ENCODE results near the gene ZFP36L1.

Gene ZFP36L1

DNA sequence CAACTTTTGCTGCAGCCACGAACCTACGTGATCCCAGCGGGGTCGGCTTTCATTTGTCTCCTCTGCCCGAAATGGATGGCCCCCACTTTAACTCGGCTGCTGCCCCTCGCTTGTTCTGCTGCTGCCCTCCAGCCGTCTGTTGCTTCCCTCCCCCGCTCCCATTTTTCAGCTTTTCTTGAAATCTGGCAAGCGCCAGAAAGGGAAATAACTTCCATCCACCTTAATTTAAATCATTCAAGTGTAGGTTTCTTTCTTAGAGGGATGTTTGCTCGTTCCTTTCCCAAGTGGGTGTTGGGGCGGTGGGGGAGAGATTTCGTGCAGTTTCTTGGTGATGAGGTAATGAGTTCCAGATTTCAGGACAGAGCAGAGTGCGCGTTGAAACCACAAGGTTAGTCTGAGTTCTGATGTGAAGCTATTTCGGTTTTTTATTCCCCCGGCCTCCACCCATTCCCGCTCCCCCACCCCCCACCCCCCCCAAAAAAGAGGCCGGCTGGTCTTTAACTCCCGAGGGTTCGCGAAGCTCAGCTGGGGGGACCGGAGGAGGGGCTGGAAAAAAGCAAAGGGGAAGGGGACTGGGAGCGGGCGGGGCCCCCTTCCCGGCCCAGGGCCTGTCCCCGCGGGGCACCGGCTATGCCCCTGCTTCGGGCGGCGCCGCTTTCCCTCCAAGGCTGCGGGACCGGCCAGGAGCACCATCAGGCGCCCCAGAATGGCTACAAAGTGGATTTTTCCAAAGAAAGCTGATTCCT, 2.2 kb upstream of the ZFP36L1 start:
- DNase-seq, result no peak

DNA sequence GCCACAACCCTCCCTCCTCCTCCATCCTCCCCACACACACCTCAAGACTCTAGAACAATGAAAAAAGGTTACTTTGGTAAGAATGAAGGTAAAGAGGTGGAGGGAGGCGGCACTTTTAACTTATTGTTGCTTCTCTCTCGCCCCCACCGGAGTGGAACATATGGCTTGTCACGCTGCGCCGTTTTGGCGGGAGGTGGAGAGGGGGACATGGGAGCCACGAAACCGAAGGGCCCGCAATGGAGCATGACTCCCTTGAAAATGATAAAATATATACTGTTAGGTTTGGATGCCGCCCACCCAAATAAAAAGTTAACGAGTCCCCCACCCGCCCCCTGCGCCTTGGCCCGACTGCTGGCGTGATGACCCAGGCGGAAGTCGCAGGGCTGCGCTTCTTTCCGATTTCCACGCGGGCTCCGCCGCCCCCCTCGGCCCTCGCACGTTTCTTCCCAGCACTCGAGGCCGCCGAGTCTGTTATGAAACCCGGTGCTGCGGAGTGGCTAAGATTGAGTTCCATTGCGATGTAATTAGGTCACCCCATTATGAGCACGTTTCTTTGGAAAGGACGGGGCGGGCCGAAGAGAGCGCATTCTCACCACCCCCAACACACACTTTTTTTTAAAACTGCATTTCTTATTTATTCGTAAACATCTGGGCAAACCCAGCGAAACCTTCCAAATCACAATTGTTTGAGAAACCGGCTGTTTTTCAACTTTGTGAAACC, 1.4 kb upstream of the ZFP36L1 start:
- DNase-seq, result no peak

DNA sequence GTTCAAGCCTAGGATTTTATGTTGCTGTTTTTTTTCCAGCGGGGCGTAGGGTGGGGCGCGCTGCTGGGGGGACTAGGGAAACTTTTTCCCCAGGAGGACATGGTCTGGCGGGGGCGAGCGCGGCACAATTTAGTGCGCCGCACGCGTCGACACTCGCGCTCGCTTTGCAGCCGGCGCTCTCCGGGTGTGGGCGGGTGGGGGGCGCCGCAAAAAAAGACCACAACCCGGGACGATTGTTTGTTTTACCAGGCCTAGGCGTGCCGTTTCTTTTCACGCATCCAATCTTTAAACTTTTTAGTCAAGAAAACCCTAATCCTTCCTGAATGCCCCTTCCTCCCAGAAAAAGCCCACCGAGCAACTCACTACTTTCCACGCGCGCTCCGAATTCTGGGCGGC, 865 bp upstream of the ZFP36L1 start:
- DNase-seq, result no peak

DNA sequence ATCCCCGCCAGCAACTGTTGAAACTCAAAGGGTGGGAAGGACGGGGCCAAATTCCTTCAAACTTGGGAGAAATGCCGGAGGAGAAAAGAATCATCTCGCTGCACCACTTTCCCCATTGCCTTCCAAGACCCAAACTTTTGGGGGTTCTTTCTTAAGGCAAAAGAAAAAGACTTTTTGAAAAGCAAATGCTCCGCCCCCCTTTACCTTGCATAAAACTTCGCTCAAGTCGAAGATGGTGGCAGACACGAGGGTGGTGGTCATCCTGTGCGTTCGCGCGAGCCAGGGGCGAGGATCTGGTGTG, 239 bp downstream of the ZFP36L1 start:
- no peak for DNase-seq

DNA sequence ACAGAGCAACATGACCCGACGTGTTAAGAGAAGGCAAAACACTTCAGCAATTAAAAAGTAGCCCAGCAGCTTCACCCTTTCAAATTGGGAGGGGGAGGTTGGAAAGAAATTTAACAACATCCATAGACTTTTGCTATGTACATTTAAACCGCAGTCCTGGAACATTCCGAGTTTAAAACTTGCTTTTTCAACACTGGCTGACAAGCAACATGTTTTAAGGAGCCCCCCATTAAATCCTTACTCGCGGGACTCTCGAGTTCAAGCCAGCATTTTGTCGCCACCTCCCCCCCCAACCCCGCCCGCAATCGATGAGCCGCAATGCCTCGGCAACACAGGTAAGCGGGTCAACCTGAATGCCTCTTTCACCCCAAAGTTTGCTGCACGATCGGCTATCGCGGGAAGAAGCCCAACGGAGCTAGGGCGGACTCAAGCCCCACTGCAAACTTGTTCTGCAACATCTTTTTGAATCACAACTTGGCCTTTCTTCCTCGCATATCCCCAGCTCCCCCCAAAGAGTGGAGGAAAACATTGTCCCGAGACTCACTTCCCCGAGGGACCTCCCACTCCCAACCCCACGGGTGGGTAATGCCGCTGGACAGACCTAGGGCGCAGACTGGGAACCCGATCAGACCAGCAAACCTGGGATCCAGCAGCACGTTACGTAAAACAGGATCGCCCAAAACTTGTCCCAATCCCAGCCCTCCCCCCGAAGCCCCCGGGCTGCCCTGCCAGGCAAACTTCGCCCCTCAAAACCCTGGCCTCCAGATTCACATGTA, 777 bp downstream of the ZFP36L1 start:
- DNase-seq, result no peak

DNA sequence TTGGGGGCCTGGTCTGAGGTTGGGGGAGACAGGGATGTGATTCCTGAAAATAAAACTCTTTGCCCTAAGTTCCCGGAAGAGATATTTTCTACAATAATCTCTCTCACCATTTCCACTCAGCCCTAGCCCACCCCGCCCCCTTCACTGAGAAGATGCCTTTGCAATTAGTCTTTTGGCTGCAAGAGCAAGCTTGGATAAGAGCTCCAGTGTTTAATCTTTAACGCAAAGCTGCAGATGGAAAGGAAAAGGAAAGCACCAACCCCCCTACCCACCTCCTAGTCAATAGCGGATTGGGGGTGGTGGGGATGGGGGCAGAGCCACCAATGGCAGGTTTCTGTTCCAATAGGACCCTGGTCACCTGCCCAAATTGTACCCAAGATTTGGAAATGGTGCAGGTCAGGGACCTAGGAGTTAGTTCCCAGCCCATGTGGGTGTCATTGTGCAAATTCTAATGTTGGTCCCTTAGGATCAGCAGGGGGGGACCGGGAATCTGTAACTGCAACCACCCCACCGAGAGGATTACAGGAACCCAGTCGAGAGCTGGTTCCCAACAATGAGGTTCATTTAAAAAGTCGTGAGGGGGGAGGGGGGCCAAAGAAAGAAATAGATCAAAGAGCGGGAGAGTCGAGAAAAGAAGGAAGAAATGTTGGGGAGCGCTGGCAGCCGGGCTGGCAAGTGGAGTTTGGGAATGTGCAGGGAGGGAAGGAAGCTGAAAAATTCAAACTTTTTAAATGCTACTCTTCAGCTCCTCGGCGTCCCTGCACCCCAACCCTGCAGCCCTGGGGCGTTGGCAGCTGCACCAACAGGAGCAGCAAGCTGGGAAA, 1.6 kb downstream of the ZFP36L1 start:
- no peak for DNase-seq

DNA sequence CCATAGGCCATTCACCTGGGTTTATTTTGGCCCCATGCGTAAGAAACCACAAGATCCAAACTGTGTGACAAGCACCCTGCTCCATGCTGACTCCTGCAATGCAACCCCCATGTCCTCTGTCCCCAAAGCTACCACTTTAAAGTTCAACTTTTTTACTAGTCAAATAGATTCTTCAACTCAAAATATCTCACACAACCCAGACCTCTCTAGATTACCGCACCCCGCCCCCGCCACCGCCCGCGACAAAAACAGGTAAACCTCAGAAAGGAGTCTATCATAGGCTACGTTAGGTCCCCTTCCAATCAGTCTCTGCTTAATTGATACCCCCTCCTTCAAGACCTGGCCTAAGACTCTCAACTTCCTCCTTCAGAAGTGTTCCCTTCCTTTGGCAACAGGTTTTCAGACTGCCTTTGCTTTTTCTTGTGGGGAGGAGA, 2.2 kb downstream of the ZFP36L1 start:
- DNase-seq, result no peak

DNA sequence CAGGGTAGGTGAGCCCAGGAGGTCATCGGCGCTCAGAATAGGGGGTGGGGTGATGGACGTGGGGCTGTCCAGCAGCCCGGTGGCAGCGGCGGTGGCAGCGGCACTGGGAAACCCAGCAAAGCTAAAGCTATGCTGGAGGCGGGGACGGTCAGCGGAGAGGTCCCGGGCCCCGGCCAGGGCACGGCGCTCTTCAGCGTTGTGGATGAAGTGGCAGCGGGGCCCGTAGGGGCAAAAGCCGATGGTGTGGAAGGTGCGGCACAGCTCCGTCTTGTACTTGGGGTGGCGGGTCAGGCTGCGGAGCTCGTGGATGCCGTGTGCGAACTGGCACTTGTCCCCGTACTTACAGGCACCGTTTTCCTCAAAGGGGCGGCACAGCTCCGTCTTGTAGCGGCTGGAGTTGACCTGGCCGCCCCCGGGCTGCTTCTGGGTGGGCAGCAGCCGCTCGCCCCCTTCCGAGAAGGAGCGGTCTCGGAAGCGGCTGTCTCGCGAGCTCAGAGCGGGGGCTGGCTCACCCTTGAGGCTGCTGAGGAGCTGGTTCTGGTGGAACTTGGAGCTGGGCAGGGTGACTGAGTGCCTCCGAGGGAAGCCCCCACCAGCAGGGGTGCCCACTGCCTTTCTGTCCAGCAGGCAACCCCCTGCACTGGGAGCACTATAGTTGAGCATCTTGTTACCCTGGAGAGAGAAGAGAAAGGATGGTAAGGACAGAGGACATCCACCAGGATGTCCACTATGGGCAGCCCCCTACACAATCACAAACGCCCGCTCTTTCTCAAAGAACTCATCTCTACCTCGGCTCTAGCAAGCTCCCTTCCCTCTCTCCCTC, 2.8 kb downstream of the ZFP36L1 start:
- DNase-seq, result no peak

DNA sequence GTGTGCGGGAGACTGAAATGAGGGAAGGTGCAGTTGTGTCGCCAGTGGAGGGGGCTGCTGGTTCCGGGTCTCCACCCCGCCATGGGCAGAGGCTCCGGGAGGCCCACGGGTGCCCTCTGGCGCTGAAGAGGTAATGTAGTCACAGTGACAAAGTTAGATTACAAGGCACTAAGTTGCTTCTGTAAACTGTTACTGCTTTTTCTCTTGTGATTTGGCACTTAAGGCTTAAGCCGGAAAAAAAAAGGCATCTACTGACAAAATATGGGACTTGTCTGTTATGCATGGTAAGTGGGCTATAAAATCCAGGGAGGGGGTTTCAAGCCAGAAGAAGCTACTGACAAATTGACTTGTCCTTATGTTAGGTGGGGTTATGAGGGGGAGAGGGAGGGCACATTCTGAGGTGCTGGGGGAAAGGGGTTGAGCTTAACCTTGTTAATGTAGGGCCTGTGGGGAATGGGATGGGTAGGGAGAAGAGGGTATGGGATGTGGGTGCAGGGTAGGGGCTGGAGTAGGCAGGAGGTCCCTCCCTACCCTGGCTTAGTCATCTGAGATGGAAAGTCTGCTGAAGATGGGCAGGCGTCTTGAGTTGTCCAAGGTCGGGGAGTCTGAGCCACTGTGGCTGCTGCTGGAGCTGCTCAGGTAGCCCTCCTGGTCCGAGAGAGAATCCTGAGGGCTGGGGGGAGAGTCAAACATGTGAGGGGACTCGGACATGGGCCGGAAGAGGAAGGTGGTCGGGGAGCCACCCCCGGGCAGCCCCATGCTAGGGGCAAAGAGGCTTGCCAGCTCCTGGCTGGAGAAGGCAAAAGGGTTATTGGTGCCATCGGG, 3.7 kb downstream of the ZFP36L1 start:
- peak; percentile 42 to 46 for DNase-seq

DNA sequence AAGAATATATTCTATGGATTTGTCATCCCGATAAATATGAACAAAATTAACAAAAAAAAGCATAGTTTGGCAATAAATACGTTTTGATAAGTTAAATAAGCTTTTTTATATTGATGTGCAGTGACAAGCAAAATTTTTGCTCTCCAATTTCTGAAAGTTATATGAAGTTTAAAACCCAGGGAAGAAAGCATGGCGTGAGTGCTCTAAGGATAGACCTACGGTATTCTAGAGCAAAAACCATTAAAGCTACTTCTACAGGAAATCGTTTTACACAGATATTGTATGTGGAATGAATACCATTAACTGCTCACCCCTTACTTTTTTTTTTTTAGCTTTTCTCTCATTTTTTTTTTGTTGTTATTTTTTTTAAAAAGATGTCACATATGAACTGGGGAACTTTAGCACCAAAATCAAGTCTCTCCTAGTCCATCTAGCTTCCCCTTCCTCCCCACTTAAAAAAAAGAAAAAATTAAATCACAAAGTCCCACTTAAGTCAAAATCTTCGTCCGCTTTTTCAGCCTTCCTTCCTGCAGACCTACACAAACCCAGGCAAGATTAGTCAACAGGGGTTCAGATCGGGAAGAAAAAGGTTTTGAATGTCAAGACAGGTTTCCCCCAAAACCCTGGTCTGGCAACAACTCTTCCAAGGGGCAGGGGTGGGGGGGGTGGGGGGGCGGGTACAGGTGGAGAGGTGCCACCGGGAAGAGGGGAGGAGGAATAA, 4.4 kb downstream of the ZFP36L1 start:
- no peak for DNase-seq

DNA sequence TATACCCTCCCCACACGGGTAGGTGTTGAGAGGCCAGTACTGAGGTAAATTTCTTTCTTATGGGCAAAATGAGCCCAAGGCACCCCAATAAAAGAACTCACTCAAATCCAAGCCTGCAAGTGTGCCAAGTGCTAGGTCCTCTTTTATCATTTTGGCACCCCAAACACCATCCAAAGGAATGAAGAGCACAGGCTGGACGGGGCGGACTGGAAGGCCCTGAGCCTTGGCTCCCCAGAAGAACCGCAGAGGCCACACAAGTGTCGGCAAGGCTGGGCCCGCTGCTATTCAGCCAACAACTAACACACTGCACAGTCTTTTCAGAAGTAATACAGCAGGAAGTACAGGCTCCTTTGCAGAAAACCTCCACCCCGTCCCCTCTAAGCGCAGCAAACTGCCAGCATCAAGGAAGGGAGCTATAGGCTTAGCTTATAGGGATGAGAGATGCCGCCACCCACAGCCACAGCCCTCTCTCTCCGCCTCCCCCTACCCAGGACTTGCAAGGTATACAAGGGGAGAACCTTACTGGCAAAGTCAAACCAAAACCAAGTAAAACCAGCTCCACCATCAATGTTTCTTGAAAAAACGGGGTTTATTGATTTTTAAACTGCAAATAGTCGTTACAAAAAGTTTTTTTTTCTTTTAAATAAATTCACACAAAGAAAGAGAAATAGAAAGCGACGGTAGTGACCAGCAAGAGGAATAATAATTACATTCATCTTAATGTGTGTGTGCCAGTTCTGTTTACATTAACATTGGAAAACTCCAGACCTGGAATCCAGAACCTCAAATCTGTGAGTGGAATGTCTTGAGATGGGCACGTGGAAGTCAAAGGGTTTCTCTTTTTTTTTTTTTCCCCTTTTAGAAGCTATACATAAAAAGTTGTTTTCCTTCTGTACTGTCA, 5.5 kb downstream of the ZFP36L1 start:
- DNase-seq, result no peak

DNA sequence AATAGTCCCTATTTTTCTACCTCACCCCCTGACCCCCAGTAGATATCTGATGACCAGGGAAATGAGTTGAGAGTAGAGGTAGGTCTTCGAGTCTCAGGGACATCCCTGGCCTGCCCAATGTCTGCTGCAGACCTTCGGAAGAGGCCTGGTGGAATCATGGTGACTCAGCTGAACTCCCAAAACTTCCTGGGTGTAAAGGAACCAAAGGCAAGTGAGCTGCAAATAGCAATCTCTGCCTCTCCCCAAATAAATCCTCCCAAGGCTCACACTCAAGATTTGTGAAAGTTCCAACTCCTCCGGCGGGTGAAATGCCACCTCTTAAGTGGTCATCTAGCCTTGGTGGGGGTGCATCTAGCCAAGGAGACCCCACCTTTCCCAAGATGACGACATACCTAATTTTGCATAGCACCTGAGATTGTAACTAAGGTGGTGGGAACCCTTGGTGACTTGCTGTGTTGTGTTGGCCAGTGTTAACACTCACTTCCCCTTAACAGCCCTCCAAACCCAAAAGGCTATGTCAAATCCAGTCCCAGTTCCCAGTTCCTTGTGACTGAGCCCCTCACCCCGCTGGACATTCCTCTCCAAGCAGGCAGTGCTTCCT, 6.3 kb downstream of the ZFP36L1 start:
- DNase-seq, result no peak

DNA sequence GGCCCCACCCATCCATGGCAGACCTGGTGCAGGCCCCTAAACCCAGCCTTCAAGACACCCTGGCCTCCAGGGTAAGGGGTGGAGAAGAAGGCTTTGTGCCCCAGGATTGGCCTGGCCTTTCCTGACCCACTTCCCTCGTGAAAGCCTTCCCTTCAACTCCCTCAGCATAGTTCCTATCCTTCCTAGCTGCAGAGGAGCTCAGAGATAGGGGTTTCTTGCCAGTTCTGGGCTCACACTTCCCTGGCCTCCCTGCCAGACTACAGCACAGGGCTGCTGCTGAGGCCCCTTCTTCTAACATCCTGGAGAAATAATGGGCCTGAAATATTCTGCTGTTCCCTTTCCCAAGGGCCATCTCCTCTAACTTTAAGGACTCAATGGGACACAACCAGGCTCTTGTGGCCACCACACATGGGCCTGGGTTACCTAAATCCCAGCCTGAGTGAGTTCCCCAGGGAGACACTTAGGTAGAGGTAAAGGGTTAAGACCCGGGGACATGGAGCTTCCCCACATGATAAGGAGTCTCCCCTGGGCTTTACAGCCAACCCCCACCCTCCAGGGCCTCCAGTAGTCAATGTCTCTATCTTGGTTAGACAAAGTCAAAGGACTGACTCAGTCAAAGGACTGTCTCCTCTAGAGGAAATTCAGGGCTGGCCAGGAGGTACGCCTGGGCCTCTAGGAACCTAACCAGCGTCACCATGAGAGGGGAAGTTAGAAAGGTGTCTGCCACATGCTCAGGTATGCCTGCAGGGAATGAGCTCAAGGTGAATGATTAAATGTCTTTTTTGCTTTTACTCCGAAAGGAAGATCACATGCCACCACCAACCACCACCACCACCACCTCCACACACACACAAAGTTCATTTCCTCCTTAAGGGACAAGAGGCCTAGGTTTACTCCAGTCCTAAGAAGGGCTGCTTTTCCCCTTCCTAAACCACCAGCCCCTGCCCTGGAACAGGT, 7.1 kb downstream of the ZFP36L1 start:
- no peak for DNase-seq

DNA sequence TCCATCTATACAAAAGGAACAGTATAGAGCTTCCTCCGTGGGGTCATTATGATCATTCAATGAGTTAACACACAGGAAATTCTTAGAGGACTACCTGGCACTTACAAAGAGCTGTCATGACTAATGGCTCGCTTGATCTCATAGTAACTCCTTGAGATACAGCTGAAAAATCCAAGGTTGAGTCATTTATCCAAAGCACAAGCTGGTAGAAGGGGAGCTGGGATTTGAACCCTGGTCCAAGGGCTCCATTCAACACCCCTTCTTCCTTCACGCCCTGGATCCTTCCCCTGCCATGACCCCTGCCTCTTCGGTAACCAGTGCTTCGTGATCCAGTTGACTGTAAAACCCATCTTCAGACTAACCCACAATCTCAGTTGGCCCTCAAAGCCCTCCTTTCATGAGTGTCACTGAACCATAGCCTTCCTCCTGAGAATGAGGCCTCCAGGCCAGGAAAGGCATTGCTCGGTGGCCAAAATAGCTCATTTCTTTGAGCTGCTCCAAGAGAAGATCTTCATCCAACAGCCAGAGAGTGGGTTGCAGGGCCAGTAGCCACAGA, 7.8 kb downstream of the ZFP36L1 start:
- no peak for DNase-seq

DNA sequence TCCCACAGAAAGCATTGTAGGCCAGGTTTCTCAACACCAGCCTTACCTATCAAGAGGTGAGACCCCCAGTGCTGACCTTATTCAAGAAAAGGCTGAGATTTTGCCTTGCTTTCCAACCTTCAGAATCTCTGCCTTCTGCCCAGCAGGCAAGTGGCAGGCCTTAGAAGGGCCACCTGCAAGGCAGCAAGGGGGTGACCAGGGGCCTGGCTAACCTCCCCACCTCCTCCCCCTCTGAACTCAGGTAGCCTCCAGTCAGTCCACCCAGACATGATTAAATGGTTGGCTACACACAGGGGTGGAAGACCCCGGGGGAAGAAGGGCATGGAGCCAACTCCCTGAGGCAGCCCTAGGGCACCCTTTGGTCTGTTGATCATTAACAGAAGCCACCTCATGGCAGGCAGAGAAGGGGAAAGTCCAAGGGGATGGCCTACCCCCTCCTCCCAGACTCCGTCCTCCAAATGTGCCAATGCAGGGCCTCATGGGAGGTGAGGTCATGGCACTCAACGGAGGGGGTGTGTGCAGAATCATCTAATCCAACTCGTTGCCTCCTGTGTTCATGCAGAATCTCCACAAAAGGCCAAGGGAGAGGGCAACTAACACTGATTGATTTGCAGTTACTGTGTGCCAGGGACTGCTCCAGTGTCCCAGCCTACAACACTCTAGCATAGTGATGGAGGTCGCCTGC, 8.5 kb downstream of the ZFP36L1 start:
- no peak for DNase-seq

DNA sequence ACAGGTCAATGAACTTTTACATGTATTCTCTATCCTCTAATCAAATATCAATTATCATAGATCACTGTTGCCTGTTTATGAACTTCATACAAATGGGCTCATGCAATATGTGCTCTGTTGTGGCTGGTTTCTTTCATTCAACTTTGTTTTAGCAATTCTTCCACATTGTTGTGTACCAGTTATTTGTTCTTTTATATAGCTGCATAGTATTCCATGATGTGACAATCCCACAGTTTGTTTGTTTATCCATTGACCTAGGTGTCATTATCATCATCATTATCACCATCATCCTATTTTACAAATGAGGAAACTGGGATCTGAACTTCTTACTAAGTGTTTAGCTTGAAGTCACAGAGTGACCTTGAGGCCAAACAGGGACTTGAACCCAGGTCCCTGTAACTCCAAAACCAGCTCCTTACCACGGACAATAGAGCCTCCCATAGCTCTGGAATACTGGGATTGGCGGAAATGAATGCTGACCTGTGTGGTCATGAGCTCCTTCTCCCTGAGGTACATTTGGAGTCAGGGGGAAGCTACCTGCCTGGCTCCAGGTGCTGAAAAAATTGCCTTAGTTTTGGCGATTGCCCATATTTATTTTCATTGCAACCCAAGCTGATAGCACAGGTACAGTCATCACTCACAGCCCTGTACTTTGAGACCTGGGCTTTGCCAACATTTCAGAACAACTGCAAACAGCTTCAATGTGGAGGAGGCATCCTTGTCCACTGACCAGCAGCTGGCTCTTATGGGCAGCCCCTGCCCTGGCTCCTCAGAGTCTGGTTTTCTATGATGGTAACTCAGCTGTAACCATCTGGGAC, 9.2 kb downstream of the ZFP36L1 start:
- no peak for DNase-seq
